ENCODE measurements around the gene ARHGAP5.

The ARHGAP5 gene
- total RNA-seq, result 90.2 to 210 reads per million in 2 experiments

DNA sequence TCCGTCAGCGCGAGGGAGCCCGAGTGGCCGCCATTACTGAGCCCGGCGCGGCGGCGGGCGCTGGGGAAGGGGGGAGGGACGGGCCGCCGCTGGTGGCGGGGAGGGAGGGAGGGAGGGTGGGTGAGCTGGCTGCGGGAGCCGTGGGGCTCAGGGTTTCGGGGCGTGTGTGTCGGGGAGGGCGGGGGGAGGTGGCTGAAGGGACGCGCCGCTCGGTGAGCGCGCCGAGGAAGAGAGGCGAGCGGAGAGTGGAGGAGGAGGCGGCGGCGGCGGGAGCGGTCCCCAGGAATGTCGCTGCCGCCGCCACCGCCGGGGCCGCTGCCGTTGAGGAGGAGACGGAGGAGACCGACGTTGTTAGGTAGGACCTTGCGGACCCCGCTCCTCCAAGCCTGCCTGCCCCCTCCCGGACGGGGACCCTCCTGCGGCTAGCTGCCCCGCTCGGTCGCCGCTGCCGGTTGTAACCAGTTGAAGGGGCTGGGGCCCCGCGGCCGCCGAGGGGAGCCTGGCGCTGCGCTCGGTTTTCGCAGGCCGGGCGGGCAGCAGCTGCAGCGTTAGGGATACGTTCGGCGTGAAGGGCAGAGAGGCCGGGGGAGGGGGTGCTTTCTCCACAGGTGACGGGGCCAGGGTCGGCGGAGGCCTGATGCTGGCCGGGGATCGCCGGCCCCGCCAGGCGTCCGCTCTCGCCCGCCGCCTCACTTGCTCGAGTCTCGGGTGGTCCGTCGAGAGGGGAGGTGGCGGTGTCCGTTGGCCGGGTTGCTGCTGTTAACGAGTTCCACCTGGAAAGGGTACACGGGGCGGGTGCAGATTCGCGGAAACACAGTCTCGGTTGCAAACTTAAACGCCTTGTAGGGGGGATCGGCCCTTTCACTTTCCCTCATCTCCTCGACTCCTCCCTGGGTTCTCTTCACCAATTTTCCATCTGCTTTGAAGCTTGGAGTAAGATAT is at the start of gene ARHGAP5:
Gene ARHGAP5, plus strand, starts transcription at position 224 of the 942 bp plus-strand sequence. CDS start 13,366 bp downstream, outside the sequence.
- peak; percentile 65 for DNase-seq (ENCODE audit: low read depth)

- no peak for DNase-seq (ENCODE audit: low read depth)
These were observed 48.5 kb upstream of the ARHGAP5 start for GRCh38 chr14:32028599-32028998.

- DNase-seq (ENCODE audit: low read depth), result no peak
These were observed 43.6 kb upstream of the ARHGAP5 start for GRCh38 chr14:32033543-32033942.

DNA sequence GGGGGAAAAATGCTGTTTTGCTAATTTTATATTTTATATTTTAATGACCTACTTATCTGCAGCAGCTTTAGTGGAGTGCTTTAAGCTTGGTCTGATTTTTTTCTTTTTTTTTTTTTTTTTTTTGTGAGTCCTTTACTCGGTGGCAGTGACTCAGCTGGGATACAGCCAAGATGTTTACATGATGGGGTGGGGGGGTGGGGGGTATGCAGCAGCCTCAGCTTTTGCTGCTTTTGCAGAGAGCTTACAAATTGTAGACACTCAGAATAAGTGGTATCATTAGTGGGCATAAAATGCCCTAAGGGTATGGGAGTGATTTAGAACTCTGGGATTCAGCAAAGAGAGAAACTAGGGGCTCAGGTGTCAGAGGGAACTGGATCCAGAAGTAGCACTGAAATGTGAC is 38.2 kb upstream of the ARHGAP5 start:
- no peak for DNase-seq (ENCODE audit: low read depth)

- no peak for DNase-seq (ENCODE audit: low read depth)
These were observed 37.6 kb upstream of the ARHGAP5 start for GRCh38 chr14:32039401-32040030.

- DNase-seq (ENCODE audit: low read depth), result no peak
These were observed 33.5 kb upstream of the ARHGAP5 start for GRCh38 chr14:32043624-32044023.

GRCh38 chr14:32044454-32044853 is 32.6 kb upstream of the ARHGAP5 start:
- no peak for DNase-seq (ENCODE audit: low read depth)

- no peak for DNase-seq (ENCODE audit: low read depth)
These were observed 29.3 kb upstream of the ARHGAP5 start for GRCh38 chr14:32047791-32048190.

GRCh38 chr14:32049361-32050088 is 27.6 kb upstream of the ARHGAP5 start:
- DNase-seq (ENCODE audit: low read depth), result no peak

- no peak for DNase-seq (ENCODE audit: low read depth)
These were observed 26.2 kb upstream of the ARHGAP5 start for GRCh38 chr14:32050878-32051277.

GRCh38 chr14:32054536-32054935 is 22.6 kb upstream of the ARHGAP5 start:
- DNase-seq (ENCODE audit: low read depth), result no peak

- DNase-seq (ENCODE audit: low read depth), result no peak
These were observed 21.9 kb upstream of the ARHGAP5 start for GRCh38 chr14:32055175-32055574.

DNA sequence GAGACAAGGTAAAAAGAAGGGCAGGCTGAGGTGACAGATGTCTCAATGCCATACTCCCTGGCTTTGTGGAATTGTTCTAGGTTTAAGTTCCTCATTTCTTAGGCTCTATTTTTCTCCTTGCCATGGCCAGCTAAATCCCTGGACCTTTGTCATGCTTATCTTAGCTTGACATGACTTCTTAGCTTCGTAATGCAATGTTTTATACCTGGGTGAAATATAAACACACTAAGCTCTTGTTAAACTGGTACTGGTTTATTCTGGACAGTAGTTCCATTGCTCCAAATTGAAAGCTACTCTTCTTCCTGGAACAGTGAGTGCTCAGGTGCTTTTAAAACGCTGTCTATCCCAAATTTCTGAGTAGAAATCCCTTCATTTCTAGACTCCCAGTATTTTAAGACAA is 17.4 kb upstream of the ARHGAP5 start:
- DNase-seq (ENCODE audit: low read depth), result no peak

DNA sequence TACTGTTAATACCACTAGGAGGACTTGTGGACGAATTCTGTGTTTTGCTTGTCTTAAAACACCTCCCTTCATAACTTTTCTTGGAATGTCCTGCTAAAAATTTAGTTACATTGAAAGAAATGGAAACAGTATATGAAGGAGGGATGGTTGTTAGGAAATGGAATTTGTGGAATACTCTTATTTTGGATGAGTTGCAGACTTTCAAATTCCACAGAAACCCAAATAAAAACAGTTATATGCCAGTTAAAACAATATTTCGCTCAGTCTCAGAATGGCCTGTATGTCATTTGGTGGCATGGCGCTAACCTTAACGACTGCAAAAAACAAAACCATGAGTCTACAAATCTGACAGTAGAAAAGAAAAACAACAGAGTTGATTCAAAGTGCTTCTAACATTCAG is 12.2 kb upstream of the ARHGAP5 start:
- no peak for DNase-seq (ENCODE audit: low read depth)

- no peak for DNase-seq (ENCODE audit: low read depth)
These were observed 8.4 kb upstream of the ARHGAP5 start for GRCh38 chr14:32068708-32069107.

GRCh38 chr14:32070282-32070681 is 6.8 kb upstream of the ARHGAP5 start:
- DNase-seq (ENCODE audit: low read depth), result no peak

- no peak for DNase-seq (ENCODE audit: low read depth)
These were observed 4.4 kb upstream of the ARHGAP5 start for GRCh38 chr14:32072676-32073075.

- peak; percentile 48 for DNase-seq (ENCODE audit: low read depth)
These were observed 3.4 kb upstream of the ARHGAP5 start for GRCh38 chr14:32073537-32074189.

DNA sequence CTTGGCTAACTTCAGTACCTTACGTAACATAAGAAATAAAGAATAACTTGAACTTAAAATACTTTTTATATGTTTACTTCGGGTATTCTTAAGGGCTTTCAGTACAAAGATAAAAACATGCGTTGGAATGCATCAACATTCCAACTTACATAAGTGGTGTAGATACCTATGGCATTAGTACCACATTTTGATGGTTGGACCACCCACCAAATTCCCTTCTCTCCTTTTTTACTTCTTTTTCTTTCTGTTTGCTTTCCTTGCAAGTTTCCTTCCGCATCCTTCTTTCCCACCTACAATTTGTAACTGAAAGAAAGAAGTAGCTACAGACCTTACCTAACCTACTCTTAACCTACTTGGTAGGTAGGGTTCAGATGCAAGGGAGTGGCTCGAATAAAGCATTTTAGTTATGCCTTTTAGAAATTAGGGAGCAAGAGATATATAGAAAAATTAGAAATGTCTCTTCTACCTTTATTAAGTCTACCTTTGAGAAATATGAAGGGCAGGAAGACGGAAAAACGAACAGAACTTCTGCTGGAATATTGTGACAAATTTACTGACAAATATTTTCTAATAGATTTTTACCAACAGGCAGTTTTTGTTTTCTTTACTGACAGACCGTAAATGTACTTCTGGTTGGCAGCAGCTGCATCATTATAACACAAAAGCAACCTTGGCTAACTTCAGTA is 2.1 kb upstream of the ARHGAP5 start:
- DNase-seq (ENCODE audit: low read depth), result no peak

GRCh38 chr14:32075672-32076277 is 1.3 kb upstream of the ARHGAP5 start:
- peak; percentile 19 for DNase-seq (ENCODE audit: low read depth)

All from T follicular helper cell (primary cell).